ENCODE data around the gene CENPQ.
"Not testable (repeated sequence)": the region's sequence is repeated elsewhere in the genome, so short reads cannot be mapped to it uniquely, and the experiment has no call there.

The CENPQ gene

DNA sequence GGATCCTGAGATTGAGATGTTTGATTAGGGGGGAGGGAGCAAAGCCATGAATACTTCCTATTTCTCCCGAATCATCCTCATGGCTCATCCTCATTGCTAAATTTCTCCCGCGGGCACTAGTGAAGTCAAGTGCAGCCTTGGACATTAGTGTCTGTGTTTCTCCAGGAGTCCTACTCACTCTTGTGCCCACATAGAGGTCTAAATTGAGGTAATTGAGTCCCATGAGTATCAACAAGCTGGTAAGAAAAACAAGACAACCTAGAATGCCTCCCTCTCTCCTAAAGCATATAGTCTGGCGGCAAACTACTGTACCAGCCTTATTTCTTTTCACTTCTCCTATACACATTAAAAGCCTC is 420 bp downstream of the CENPQ start:
- no peaks in the 10 kb centered on the region for H3K9me3 ChIP-seq (ENCODE audit: severe bottlenecking)
- DNase-seq, result no peak
- peak overlapping the region; percentile 72 for H3K4me3 ChIP-seq (ENCODE audit: low read depth, low read length)
- H3K36me3 ChIP-seq, result peaks cover 19% of the 10 kb centered on the region
- H3K27me3 ChIP-seq (ENCODE audit: insufficient read depth, low read depth, severe bottlenecking), result no peaks in the 10 kb centered on the region
- H3K27ac ChIP-seq, result peak overlapping the region; percentile 83
- TF ChIP-seq, protein P1, sequence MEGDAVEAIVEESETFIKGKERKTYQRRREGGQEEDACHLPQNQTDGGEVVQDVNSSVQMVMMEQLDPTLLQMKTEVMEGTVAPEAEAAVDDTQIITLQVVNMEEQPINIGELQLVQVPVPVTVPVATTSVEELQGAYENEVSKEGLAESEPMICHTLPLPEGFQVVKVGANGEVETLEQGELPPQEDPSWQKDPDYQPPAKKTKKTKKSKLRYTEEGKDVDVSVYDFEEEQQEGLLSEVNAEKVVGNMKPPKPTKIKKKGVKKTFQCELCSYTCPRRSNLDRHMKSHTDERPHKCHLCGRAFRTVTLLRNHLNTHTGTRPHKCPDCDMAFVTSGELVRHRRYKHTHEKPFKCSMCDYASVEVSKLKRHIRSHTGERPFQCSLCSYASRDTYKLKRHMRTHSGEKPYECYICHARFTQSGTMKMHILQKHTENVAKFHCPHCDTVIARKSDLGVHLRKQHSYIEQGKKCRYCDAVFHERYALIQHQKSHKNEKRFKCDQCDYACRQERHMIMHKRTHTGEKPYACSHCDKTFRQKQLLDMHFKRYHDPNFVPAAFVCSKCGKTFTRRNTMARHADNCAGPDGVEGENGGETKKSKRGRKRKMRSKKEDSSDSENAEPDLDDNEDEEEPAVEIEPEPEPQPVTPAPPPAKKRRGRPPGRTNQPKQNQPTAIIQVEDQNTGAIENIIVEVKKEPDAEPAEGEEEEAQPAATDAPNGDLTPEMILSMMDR (IDR thresholded peaks at IDR 0.05; ENCODE audit: low read depth, low read length), result no peak

DNA sequence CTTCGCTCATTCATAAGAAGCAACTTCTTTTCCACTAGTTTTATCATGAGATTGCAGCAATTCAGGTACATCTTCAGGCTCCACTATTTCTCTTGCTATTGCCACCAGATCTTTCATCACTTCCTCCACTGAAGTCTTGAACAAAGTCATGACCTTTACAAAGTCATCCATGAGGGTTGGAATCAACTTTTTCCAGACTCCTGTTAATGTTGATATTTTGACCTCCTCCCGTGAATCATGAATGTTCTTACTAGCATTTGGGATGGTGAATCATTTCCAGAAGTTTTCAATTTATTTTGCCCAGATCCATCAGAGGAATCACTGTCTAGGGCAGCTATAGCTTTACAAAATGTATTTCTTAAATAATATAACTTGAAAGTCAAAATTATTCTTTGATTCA is 1.5 kb downstream of the CENPQ start:
- TF ChIP-seq, protein P1 (IDR thresholded peaks at IDR 0.05; ENCODE audit: low read depth, low read length), result no peak
- no peak overlapping the region for H3K4me3 ChIP-seq (ENCODE audit: low read depth, low read length)
- H3K36me3 ChIP-seq, result peaks cover 13% of the 10 kb centered on the region
- no peak overlapping the region for H3K27ac ChIP-seq
- no peaks in the 10 kb centered on the region for H3K27me3 ChIP-seq (ENCODE audit: insufficient read depth, low read depth, severe bottlenecking)
- no peaks in the 10 kb centered on the region for H3K9me3 ChIP-seq (ENCODE audit: severe bottlenecking)
- DNase-seq, result no peak

DNA sequence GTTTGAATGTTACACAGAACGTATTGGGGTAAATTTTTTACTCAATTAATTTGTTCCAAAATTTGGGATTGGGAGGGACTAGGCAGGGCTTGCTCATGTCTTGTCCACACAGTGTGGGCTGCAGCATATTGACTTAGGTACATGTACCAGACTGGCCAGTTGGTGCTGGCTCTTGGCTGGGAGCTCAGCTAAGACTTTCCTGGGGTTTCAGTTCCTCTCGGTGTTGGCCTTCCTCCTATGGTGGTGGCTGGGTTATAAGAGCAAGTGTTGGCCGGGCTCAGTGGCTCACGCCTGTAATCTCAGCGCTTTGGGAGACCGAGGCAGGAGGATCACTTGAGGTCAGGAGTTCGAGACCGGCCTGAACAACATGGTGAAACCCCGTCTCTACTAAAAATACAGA is 4.9 kb downstream of the CENPQ start:
- Histone ChIP-seq H3K36me3 (peaks cover 37% of the 10 kb centered on the region), H3K9me3 (ENCODE audit: severe bottlenecking) (no peaks in the 10 kb centered on the region), H3K27me3 (ENCODE audit: insufficient read depth, low read depth, severe bottlenecking) (no peaks in the 10 kb centered on the region), H3K27ac (no peak overlapping the region), H3K4me3 (ENCODE audit: low read depth, low read length) (no peak overlapping the region)
- no peak for DNase-seq
- TF ChIP-seq, protein P1 (IDR thresholded peaks at IDR 0.05; ENCODE audit: low read depth, low read length), result no peak

DNA sequence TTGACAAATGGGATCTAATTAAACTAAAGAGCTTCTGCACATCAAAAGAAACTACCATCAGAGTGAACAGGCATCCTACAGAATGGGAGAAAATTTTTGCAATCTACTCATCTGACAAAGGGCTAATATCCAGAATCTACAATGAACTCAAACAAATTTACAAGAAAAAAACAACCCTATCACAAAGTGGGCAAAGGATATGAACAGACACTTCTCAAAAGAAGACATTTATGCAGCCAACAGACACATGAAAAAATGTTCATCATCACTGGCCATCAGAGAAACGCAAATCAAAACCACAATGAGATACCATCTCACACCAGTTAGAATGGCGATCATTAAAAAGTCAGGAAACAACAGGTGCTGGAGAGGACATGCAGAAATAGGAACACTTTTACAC is 13.4 kb downstream of the CENPQ start:
- peaks cover 43% of the 10 kb centered on the region for H3K36me3 ChIP-seq
- not testable (repeated sequence) for H3K27ac ChIP-seq; H3K27me3 ChIP-seq (ENCODE audit: insufficient read depth, low read depth, severe bottlenecking); H3K9me3 ChIP-seq (ENCODE audit: severe bottlenecking); DNase-seq; H3K4me3 ChIP-seq (ENCODE audit: low read depth, low read length)

DNA sequence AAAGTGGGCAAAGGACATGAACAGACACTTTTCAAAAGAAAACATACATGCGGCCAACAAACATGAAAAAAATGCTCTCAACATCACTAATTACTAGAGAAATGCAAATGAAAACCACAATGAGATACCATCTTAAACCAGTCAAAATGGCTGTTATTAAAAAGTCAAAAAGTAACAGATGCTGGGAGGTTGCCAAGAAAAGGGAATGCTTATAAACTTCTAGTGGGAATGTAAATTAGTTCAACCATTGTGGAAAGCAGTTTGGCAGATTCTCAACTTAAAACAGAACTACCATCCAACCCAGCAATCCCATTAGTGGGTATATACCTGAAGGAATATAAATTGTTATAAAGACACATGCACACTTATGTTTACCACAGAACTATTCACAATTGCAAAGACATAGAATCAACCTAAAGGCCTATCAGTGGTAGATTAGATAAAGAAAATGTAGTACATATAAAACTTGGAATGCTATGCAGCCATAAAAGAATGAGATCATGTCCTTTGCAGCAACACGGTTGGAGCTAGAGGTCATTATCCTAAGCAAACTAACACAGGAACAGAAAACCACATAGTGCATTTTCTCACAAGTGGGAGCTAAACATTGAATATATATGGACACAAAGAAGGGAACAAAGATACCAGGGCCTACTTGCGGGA is 16.3 kb downstream of the CENPQ start:
- DNase-seq, result no peak
- TF ChIP-seq, protein P1 (IDR thresholded peaks at IDR 0.05; ENCODE audit: low read depth, low read length), result no peak
- no peaks in the 10 kb centered on the region for H3K27me3 ChIP-seq (ENCODE audit: insufficient read depth, low read depth, severe bottlenecking)
- H3K4me3 ChIP-seq (ENCODE audit: low read depth, low read length), result no peak overlapping the region
- no peak overlapping the region for H3K27ac ChIP-seq
- H3K36me3 ChIP-seq, result peaks cover 29% of the 10 kb centered on the region
- H3K9me3 ChIP-seq (ENCODE audit: severe bottlenecking), result no peaks in the 10 kb centered on the region

DNA sequence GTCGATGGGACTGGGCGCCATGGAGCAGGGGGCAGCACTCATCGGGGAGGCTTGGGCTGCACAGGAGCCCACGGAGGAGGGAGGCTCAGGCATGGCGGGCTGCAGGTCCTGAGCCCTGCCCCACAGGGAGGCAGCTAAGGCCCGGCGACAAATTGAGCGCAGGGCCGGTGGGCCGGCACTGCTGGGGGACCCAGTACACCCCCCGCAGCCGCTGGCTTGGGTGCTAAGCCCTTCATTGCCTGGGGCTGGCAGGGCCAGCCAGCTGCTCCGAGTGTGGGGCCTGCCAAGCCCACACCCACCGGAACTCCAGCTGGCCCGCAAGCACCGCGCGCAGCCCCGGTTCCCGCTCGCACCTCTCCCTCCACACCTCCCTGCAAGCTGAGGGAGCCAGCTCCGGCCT is 18.7 kb downstream of the CENPQ start:
- H3K4me3 ChIP-seq (ENCODE audit: low read depth, low read length), result not testable (repeated sequence)
- peaks cover 34% of the 10 kb centered on the region for H3K36me3 ChIP-seq

DNA sequence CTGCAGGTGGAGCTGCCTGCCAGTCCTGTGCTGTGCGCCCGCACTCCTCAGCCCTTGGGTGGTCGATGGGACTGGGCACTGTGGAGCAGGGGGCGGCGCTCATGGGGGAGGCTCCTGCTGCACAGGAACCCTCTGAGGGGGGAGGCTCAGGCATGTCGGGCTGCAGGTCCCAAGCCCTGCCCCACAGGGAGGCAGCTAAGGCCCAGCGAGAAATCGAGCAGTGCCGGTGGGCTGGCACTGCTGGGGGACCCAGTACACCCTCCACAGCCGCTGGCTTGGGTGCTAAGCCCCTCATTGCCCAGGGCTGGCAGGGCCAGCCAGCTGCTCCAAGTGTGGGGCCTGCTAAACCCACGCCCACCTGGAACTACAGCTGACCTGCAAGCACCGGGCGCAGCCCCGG is 20.2 kb downstream of the CENPQ start:
- not testable (repeated sequence) for H3K27me3 ChIP-seq (ENCODE audit: insufficient read depth, low read depth, severe bottlenecking); H3K4me3 ChIP-seq (ENCODE audit: low read depth, low read length); H3K27ac ChIP-seq; H3K9me3 ChIP-seq (ENCODE audit: severe bottlenecking); DNase-seq
- peaks cover 34% of the 10 kb centered on the region for H3K36me3 ChIP-seq

More for the DNA sequence above, 18.7 kb downstream of the CENPQ start:
- DNase-seq; H3K27me3 ChIP-seq (ENCODE audit: insufficient read depth, low read depth, severe bottlenecking); H3K9me3 ChIP-seq (ENCODE audit: severe bottlenecking); H3K27ac ChIP-seq: not testable (repeated sequence)
